GM19463 (cell line): ENCODE data around the gene TNNC1.

ENCODE experiments used
- ATAC-seq: cut with Tn5 transposase; IDR thresholded peaks from one replicate; pipeline ENCODE4 v1.9.1; 2021; ENCODE audit warnings: mild to moderate bottlenecking, moderate library complexity; ENCODE audit not compliant: unreplicated experiment

Gene TNNC1

DNA sequence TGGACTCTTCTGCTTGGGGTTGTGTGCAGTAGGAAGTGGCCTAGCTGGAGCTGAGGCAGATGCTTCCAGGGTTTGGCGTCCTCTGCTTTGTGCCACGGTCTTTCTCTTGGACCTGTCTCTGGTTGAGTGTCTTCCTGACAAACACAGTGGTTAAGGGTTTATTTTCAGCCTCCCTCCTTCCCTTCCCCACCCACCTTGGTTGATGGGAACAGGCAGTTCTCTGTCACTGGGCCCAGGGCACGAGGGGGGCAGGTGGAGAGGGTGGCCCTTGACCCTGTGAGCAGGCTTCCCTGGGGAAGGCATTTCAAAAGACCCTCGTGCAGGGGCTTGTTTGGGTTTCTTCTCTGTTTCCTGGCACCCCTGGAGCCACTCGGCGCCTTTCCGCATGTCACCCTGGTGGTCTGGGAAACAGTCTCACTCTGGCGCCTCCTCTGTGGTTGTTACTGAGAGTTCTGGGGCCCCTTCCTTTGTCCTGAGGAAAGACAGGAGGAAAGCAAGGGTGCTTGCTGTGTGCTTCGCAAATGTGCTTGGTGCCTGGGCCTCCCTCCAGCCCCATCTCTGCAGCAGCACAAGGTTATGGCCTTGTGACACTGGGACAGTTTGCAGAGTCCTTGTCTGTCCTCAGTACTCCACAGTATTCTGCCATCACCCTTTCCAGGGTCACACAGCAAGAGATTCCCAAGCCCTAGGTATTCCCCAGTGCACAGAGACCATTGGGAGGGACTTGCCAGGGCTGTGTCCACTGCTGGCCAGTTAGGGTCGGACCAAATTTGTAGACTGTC, 31.0 kb upstream of the TNNC1 start:
- no peak for ATAC-seq

DNA sequence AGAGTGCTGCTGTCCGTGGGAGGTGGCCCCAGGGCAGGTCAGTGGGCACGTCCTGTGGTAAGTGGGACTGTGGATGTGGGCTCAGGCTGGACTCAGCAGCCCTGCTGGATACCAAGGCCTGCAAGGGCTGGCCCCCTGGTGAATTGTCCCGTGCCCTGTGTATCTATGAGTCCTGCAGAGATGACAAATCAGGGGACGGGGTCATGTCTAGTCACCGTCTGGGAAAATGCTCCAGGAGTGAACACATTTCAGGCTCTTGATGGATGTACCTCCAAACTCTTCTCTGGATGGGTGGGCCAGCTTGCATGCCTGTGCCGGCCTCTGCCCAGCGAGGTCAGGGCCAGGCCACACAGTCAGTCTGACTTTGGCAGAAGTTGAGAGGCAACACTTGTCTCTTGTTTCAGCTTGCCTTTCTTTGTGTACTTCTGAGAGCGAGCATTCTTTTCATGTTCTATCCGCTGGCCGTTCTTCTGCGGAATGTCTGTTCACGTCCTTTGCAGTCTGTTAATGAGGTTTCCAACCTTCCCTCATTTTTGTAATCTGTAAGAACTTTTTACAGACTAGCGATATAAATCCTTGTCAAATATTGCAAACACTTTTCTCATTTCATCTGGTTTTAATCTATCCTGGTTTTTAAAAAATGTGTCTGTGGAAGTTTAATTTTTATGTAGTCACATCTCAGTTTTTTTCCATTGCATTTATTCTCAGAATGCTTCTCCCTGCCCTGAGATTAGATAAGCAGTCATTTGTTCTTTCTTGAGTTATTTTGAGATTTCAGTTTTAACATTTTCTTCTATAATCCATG, 29.9 kb upstream of the TNNC1 start:
- no peak for ATAC-seq

DNA sequence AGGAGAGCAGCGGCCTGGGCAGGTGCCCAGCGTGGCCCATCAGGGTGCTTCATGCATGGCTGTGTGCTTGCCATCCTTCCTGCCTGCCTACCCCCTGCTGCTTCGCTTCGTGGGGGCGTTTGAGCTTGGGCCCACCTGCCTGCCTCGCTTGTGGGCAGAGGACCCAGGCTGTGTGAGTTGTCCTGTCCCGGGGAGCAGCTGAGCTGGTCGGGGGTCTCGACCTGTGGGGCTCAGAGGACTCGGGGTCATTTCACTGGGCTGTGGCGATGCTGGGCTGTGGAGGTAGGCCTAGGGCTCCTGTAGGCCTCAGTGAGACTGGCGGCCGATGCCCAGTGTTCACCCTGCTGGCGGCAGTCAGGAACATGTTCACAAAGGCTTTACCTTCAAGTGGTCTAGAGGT, 29.2 kb upstream of the TNNC1 start:
- no peak for ATAC-seq

DNA sequence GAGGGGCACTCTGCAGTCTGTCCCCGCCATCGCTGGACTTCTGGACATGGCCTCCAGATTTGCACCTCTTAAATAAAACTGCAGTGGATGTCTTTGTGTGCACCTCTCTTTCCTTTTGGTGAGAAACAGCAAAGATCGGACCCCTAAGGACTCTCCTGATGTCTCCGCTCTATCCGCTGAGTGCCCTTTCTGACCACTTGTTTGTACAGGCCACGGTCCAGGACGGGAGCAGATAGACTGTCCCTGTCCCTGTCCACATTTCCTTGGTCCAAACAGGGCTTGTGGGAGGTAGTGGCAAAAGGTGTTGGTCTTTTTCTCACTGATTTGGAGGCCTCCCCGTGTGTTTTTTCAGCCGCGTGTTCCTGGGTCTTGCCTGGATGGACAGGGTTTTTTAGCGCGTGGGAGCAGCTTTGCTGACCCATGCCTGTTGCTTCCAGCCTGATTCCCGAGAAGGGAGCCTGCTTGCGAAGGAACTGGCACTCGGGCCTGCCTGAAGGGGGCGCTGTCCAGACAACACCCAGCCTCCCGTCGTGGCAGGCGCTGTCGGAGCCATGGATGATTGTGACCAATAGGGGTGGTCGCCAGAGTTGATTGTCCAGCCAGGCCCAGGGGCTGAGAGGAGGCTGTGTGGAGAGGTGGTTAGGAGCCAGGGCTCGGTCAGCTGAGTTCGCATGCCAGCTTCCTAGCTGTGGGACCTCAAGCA, 28.1 kb upstream of the TNNC1 start:
- no peak for ATAC-seq

DNA sequence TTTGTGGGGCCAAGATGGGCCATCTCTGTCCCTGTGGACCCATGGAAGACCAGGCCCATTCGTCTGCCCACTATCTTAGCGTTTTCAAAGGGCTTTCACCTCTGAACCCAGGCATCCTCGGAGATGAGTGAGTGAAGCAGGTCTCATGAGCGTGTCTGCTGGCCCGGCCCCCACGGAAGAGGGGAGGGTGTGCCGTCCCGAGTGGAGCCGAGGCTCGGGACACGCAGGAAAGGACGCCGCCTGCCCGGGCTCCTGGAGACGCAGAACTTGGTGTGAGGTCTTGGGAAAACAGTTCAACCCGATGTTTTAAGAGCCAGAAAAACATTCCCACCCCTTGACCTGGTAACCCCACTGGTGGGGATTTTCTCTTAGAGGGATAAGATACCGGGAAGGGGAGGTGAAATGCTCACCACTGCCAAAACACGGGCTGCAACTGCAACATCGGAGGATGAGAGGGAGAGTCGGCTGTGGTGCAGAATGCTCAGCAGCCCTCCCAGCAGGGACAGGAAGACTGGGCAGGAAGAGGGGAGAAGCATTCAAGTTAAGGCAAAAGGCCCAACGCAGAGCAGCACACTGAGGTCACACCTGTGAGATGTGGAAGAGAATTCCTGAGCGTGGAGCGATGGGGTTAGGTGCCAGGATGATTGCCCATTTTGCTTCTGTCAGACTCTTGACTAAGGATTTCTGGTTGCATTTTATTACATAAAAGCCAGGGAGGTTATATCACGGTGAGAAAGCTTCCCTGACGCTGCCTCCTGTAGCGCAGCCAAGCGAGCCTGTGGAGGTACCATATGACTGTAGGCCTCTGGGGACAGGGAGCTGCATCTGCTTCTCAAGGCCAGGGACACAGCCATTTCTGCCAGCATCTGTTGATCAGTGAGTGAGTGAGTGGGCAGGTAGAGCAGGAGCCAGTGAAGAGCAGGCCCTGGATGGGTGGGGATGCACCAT, 27.2 kb upstream of the TNNC1 start:
- ATAC-seq: no peak

DNA sequence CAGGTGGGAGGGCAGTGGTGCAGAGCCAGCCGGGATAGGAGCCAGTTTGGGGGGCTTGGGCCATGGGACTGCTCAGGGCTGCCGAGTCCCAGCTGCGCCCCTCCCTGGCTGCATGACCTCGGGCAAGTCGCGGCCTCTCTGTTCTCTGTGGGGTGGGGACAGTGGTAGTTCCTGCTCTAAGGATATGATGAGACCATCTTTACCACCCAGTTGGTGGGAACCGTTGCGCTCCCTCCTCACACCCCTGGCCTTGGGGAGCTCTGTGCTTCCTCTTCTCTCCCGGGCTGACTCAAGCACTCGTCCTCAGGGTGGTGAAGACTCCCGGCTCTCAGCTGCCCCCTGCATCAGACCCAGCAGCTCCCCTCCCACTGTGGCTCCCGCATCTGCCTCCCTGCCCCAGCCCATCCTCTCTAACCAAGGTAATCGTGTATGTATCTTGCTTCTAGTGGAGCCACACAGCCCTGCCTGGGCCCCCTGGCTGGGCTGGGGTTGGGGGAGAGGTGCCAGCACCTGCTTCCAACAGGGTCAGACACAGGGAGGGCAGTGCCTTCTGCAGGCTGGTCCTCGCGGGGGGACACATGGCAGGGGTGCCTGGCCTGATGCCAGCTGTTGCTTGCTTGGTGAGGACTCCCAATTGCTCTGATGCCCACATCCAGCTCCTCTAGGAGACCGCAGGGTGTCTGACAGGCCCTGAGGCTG, 26.2 kb upstream of the TNNC1 start:
- ATAC-seq: no peak

DNA sequence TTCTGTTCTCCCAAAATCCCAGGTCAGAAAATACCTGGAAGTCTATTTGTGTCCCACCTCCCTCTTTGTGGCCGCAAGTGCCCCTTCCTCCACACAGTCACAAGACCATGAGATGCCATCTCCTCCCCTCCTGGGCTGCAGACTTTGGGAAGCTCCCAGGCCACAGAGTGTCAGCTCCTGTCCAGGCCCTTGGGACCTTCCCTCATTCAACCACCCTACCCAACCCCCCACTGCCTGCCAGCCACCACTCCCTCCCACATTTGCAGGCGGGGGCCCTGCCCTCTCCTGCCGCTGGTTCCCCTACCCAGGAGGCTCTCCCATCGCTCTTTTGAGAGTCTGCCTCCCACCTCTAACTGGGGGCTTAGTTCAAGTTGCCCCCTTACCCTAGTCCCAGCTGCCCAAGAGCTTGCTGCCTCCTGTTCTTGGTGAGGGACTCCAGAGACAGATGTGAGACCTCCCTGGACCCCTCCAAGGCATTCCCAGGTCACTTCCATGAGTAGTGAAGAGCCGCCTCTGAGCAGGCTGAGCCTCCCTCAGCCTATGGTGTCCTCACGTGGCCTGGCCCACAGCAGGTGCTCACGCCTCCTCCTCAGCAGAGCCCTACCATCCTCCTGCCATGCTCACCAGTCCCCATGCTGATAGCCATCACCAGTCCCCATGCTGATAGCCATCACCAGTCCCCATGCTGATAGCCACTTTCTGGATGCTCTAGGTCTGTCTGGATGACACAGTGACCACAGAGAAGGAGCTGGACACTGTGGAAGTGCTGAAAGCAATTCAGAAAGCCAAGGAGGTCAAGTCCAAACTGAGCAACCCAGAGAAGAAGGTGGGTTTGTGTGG, 25.4 kb upstream of the TNNC1 start:
- no peak for ATAC-seq

DNA sequence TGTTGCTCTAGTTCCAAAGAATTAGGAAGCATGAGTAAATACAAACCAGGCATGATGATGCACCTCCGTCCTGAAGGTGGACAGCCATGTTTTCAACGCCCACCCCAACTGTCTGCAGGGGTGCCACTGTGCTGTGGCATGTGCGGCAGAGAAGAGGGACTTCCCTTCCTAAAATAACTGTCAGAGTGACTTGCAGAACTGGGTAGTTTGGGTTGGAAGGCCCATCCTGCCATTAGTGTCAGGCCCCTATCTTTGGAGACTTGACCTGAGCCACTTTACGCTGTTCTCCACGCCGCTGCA, 23.9 kb upstream of the TNNC1 start:
- ATAC-seq: no peak

DNA sequence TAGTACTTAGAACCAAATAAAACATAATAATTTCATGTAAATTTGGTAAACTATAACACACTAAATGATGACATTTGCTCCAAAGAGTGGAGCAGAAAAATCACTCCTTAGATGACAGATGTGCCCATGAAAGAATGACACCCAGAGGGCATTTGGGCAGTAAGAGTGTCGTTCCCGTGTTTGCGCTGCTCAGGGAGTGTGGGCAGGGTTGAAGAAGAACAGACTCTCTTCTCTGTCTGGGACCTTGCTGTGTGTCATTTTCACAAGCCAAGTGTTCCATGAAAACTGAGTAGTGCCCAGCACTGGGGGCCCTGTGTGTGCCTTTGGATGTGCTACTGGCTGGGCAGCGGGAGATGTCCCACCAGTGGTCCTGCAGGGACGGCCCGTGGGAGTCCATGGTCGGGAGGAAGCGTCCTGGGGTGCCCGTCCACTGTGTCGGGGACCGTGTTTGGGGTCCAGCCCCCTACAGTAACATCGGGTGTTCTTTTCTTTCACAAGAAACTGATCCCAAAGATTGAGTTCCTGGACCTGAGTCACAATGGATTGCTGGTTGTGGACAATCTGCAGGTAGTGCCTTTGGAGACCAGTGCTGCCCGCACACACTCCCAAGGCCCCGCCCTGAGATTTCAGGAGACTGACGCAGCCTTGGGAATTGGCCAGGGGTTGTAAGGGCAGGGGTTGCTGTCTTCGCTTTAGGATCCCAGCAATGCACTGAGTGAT, 23.4 kb upstream of the TNNC1 start:
- ATAC-seq: no peak

DNA sequence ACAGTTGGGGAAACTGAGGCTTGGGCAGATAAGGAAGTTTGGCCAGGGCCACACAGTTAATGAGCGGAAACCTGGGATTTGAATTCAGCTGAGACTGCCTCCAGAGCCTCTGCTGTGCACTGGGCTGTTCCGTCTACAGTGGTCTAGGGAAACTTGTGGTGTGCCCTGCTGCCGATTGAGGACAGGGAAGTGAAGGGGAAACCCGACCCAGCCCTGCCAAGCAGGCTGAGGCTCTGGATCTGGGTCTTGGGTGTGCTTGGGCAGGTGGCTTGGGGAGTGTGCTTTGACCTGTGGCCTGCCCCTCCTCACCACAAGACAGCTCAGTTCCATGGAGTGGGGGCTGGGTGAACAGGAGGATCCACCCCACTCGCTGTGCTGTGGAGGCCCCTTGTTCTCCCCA, 19.2 kb upstream of the TNNC1 start:
- ATAC-seq: no peak

DNA sequence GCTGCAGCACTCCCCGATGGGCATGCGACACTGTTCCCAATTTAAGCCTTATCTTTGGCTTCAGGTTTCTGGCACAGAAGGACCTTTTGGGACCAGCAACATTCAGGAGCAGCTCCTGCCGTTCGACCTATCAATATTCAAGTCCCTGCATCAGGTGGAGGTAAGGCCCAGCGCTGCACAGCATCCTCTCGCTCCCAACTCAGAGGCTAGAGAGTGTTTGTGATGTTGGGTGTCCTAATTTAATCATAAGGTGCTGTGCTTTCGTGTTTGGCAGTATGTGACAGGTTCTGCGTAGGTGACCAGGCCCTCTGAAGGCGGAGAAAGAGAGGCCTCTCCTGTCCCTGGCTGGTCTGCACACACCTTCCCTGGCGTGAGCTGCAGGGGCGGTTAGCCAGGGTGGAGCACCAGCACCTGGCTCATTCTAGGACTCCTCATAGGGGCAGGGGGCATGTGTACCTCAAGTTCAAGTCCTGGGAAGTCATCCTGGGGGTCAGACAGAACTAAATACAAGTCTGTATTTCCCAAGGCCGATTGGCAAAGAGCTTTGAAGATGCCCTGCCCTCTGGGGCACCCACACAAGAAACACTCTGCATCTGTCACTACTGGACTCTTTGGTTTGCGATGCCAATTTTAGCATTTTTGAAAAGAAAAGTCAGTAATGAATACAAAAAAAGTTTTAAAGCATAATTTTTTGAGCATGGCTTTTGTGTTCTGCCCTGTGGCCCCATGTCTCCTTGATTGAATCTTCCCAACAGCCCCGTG, 18.6 kb upstream of the TNNC1 start:
- ATAC-seq: no peak

DNA sequence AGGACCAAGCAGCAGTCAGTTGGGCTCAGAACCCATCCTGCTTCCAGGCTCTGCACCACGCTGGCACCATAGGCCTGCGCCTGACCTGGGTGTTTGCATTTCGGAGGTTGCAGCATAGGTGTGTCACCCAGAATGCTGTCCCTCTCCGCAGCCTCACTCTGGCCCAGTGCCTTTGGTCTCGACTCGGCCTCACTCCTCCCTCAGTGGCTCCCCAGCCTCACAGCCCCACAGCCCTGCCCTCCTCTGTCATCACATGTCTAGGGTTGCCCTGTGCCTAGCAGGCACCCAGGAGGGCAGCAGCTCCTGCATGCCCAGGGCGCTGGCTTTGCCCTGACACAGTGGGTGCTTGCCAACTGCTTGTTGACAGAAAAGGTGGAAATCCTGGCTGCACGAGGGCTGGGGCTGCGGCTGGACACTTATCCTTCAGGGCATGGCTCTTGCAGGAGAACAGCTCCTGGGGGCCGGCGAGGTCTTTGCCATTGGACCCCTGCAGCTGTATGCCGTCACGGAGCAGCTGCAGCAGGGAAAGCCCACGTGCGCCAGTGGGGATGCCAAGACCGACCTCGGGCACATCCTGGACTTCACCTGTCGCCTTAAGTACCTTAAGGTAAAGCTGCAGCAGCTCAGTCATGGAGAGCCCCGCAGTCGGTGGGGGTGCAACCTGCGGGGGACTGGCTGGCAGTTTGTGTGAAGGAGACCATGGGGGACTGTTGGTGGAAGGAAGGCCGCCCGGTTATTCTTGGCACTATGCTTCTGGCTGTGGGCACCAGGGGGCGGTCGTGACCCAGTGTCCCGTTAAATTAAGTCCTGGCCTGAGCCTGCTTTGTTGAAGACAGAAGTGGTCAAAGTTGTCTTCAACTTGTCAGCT, 17.8 kb upstream of the TNNC1 start:
- ATAC-seq: no peak

DNA sequence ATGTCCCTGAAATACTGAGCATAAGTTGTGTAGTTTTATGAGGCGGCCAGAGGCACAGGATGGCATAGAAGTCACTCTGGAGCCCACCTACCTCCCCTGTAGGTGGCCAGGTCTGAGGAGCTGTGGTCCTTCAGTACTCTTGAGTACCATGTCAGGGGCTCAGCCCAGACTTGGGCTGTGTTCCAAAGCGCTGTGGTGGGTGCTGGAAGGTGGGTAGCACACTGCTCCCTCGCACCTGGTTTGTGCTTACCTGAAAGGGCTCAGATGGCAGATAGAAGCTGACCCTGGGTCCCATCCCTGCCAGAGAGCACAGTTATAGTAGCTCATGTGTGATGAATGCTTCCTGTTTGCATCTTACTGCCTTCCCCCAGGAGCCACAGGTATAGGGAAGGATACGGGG, 17.1 kb upstream of the TNNC1 start:
- no peak for ATAC-seq

DNA sequence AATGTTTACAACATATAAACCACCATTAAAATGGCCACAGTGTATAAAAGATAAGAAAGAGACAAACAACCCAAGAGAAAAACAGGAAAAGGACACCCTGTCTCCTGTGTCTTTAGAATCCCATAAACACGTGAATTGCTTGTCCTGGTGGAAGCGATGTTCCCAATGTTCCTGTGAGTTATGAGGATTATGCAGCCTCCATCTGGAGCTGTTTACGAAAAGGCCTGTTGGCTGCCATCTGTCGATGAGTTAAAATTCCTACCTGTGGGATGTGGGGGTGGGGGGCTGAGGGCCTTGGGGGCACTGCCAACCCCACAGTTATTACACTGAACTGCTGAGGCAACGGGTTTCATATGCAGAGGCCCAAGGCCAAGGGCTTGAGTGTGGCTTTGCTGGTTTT, 15.2 kb upstream of the TNNC1 start:
- ATAC-seq: no peak

DNA sequence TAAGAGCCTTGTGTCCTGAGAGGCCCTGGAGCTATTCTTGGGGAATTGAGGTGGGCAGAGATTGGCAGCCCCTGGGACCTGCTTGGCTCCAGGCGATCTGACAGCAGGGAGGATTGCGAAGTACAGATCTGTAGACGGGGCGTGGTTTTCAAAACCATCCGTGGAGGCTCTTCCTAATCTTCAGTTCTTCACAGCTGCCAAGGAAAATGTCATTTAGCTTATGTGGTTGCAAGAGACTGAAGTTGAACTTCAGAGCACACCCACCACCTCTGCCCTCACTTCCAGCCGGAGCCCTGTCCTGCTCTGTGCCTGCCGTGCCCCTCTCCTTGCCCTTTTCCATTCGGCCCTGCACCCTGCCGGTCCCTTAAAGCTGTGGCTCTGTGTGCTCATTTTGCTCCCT, 14.5 kb upstream of the TNNC1 start:
- ATAC-seq: no peak

DNA sequence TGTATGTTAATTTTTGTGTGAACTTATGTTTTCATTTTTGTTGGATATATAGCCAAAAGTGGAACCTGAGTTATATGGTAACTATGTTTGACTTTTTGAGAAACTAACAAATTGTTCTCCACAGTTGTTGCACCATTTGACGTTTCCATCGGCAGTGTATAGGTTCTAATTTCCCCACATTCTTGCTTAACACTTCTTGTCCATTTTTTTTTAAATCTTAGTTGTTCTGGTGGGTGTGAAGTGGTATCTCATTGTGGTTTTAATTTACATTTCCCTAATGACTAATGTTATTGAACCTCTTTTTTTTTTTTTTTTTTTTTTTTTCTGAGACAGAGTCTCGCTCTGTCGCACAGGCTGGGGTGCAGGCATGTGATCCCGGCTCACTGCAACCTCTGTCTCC, 9.6 kb upstream of the TNNC1 start:
- ATAC-seq: no peak

DNA sequence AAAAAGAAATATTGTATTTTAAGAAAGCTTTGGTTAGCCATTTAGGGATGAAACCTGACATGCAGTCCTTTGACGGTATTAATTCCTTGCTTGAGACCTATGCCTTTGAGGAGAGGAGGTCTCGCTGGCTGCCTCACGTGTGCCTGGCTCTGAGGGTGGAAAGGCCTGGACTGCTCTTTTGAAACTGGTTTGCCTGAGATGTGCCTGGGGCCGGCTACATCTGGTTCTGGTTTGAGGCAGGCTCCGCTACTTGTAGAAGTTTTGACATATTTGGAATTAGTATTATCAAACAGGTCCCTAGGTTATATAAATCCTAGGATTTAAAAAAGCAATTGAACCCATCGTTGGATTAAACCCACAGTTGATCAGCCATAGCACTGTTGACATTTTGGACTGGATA, 8.0 kb upstream of the TNNC1 start:
- ATAC-seq: no peak
